Activated T-helper 1 cell treated with anti-CD3 and anti-CD28 coated beads, Interleukin-12 subunit alpha, Interleukin-12 subunit beta, Interleukin-2, Interleukin-4 antibody, amounts not matched to agents 30 ng/mL and 10 ng/mL and 1 ng/mL, durations not matched to agents 14 hours and 24 hours and 36 hours (primary cell): Measurements from ENCODE around the gene P4HA1. TPM values are rescaled to one million over a fixed set of nuclear protein-coding genes. Genes with fewer than 3 reads are reported as not detected.
A peak's percentile ranks its signal among the peaks of the same experiment; 100 is the strongest.
"Not testable (repeated sequence)": the region's sequence is repeated elsewhere in the genome, so short reads cannot be mapped to it uniquely, and the experiment has no call there.

Experiments used
- DNase-seq: peaks from one replicate; pipeline ENCODE4 v3.0.0; 2021; ENCODE audit warnings: low spot score
- H3K27ac Mint-ChIP-seq: one replicate; pipeline ENCODE4 v1.8.0; 2021; ENCODE audit warnings: mild to moderate bottlenecking, mixed read lengths
- H3K27me3 Mint-ChIP-seq: one replicate; pipeline ENCODE4 v1.8.0; 2022; ENCODE audit warnings: mild to moderate bottlenecking, moderate library complexity, mixed read lengths; ENCODE audit not compliant: insufficient read depth
- H3K36me3 Mint-ChIP-seq: one replicate; pipeline ENCODE4 v1.8.0; 2021; ENCODE audit warnings: low read depth, mixed read lengths
- H3K4me1 Mint-ChIP-seq: one replicate; pipeline ENCODE4 v1.8.0; 2021; ENCODE audit warnings: low read depth, mixed read lengths
- H3K4me3 Mint-ChIP-seq: one replicate; pipeline ENCODE4 v1.8.0; 2021; ENCODE audit warnings: mild to moderate bottlenecking, moderate library complexity, mixed read lengths
- H3K9me3 Mint-ChIP-seq: one replicate; pipeline ENCODE4 v1.8.0; 2021; ENCODE audit warnings: mixed read lengths
- intact Hi-C: fragments of 100-400 bp; cut with micrococcal nuclease; formaldehyde crosslinking; loops from one replicate; pipeline ENCODE4 v1.15.1; 2024
- total RNA-seq: library from RNA; stranded (reverse); gene quantifications from 2 replicates; pipeline ENCODE4 v1.2.3, GENCODE V29; 2022

P4HA1 gene
- total RNA-seq, 1 donor from 2014 or later = 52.8 TPM

GRCh38 chr10:73058057-73058591, 38.5 kb downstream of the P4HA1 start:
- intact Hi-C loops = no loop called here
- H3K9me3 Mint-ChIP-seq = no peaks in the 10 kb centered on the region
- DNase-seq = no peak
- H3K36me3 Mint-ChIP-seq = peaks cover 41% of the 10 kb centered on the region
- H3K27me3 Mint-ChIP-seq = no peaks in the 10 kb centered on the region
- peaks cover 19% of the 10 kb centered on the region for H3K4me1 Mint-ChIP-seq
- H3K27ac Mint-ChIP-seq = no peak overlapping the region
- H3K4me3 Mint-ChIP-seq = no peak overlapping the region

GRCh38 chr10:73054286-73054685, 42.4 kb downstream of the P4HA1 start:
- H3K27ac Mint-ChIP-seq = peak overlapping the region; percentile 51
- peaks cover 38% of the 10 kb centered on the region for H3K36me3 Mint-ChIP-seq
- no peak overlapping the region for H3K4me3 Mint-ChIP-seq
- H3K4me1 Mint-ChIP-seq = peaks cover 7% of the 10 kb centered on the region
- no peak for DNase-seq
- intact Hi-C loops = no loop called here
- H3K27me3 Mint-ChIP-seq = no peaks in the 10 kb centered on the region
- H3K9me3 Mint-ChIP-seq = no peaks in the 10 kb centered on the region

GRCh38 chr10:73053275-73053674, 43.4 kb downstream of the P4HA1 start:
- H3K27ac Mint-ChIP-seq = no peak overlapping the region
- intact Hi-C loops = no loop called here
- H3K4me3 Mint-ChIP-seq = no peak overlapping the region
- DNase-seq = no peak
- H3K4me1 Mint-ChIP-seq = peaks cover 7% of the 10 kb centered on the region
- peaks cover 32% of the 10 kb centered on the region for H3K36me3 Mint-ChIP-seq
- H3K9me3 Mint-ChIP-seq = no peaks in the 10 kb centered on the region
- no peaks in the 10 kb centered on the region for H3K27me3 Mint-ChIP-seq

- no peak for DNase-seq
- Mint-ChIP-seq H3K4me3 (no peak overlapping the region), H3K9me3 (no peaks in the 10 kb centered on the region), H3K27me3 (no peaks in the 10 kb centered on the region), H3K36me3 (peaks cover 32% of the 10 kb centered on the region), H3K4me1 (peaks cover 12% of the 10 kb centered on the region), H3K27ac (no peak overlapping the region)
- intact Hi-C loops = no loop called here
These were observed 52.0 kb downstream of the P4HA1 start for GRCh38 chr10:73044378-73045285.

GRCh38 chr10:73043766-73044377, 52.8 kb downstream of the P4HA1 start:
- peaks cover 32% of the 10 kb centered on the region for H3K36me3 Mint-ChIP-seq

GRCh38 chr10:73043319-73043718, 53.3 kb downstream of the P4HA1 start:
- no peak for DNase-seq
- H3K36me3 Mint-ChIP-seq = peaks cover 32% of the 10 kb centered on the region
- H3K9me3 Mint-ChIP-seq = no peaks in the 10 kb centered on the region
- peaks cover 12% of the 10 kb centered on the region for H3K4me1 Mint-ChIP-seq
- no peaks in the 10 kb centered on the region for H3K27me3 Mint-ChIP-seq
- H3K27ac Mint-ChIP-seq = no peak overlapping the region
- no peak overlapping the region for H3K4me3 Mint-ChIP-seq
- intact Hi-C loops = no loop called here

More at GRCh38 chr10:73043766-73044377, 52.8 kb downstream of the P4HA1 start:
- intact Hi-C loops = no loop called here
- no peak for DNase-seq
- Mint-ChIP-seq H3K4me3 (no peak overlapping the region), H3K4me1 (peaks cover 12% of the 10 kb centered on the region), H3K27ac (no peak overlapping the region), H3K9me3 (no peaks in the 10 kb centered on the region), H3K27me3 (no peaks in the 10 kb centered on the region)

GRCh38 chr10:73042130-73042529, 54.5 kb downstream of the P4HA1 start:
- Mint-ChIP-seq H3K36me3 (peaks cover 34% of the 10 kb centered on the region), H3K4me3 (no peak overlapping the region), H3K4me1 (peaks cover 12% of the 10 kb centered on the region), H3K27me3 (no peaks in the 10 kb centered on the region), H3K9me3 (no peaks in the 10 kb centered on the region), H3K27ac (no peak overlapping the region)
- DNase-seq = no peak
- intact Hi-C loops = no loop called here

- Mint-ChIP-seq H3K4me3 (no peak overlapping the region), H3K9me3 (no peaks in the 10 kb centered on the region), H3K27me3 (no peaks in the 10 kb centered on the region), H3K4me1 (peaks cover 5% of the 10 kb centered on the region), H3K27ac (no peak overlapping the region), H3K36me3 (peaks cover 25% of the 10 kb centered on the region)
- intact Hi-C loops = no loop called here
- DNase-seq = no peak
These were observed 57.0 kb downstream of the P4HA1 start for GRCh38 chr10:73039635-73040034.

- H3K4me3 Mint-ChIP-seq, intact Hi-C loops, H3K9me3 Mint-ChIP-seq, H3K27me3 Mint-ChIP-seq, H3K4me1 Mint-ChIP-seq, H3K27ac Mint-ChIP-seq, DNase-seq: not testable (repeated sequence)
- H3K36me3 Mint-ChIP-seq = peaks cover 27% of the 10 kb centered on the region
These were observed 60.4 kb downstream of the P4HA1 start for GRCh38 chr10:73036285-73036684.

DNA sequence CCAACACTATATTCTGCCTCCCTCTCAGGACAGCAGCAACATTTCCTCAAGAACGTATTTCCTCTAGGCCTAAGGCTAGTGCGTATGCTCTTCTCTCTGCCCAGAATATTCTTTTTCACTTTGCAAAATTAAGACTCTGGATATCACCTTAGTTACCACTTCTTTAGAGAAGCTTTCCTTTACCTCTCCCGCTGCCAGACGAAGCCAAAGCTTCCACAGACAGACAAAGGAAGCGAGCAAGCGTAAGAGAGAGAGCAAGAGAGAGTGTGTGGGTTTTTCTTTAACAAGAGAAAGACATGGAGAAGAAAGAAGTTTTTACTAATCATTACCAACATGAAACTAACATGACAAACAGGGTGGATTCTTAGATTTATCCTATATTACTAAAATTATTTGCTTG, 64.1 kb downstream of the P4HA1 start:
- DNase-seq = no peak
- no peak overlapping the region for H3K4me3 Mint-ChIP-seq
- H3K27me3 Mint-ChIP-seq = no peaks in the 10 kb centered on the region
- H3K9me3 Mint-ChIP-seq = no peaks in the 10 kb centered on the region
- H3K27ac Mint-ChIP-seq = peak overlapping the region; percentile 19
- H3K4me1 Mint-ChIP-seq = peaks cover 8% of the 10 kb centered on the region
- intact Hi-C loops = no loop called here
- peaks cover 33% of the 10 kb centered on the region for H3K36me3 Mint-ChIP-seq

DNA sequence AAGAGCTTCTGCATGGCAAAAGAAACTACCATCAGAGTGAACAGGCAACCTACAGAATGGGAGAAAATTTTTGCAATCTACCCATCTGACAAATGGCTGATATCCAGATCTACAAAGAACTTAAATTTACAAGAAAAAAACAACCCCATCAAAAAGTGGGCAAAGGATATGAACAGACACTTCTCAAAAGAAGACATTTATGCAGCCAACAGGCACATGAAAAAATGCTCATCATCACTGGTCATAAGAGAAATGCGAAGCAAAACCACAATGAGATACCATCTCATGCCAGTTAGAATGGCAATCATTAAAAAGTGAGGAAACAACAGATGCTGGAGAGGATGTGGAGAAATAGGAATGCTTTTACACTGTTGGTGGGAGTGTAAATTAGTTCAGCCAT, 70.0 kb downstream of the P4HA1 start:
- H3K9me3 Mint-ChIP-seq, intact Hi-C loops, H3K27me3 Mint-ChIP-seq, H3K27ac Mint-ChIP-seq, H3K4me3 Mint-ChIP-seq, DNase-seq: not testable (repeated sequence)
- peaks cover 40% of the 10 kb centered on the region for H3K4me1 Mint-ChIP-seq
- peaks cover 50% of the 10 kb centered on the region for H3K36me3 Mint-ChIP-seq

GRCh38 chr10:73023455-73024070, 73.1 kb downstream of the P4HA1 start:
- peaks cover 60% of the 10 kb centered on the region for H3K4me1 Mint-ChIP-seq
- not testable (repeated sequence) for H3K4me3 Mint-ChIP-seq, H3K9me3 Mint-ChIP-seq, DNase-seq, H3K27me3 Mint-ChIP-seq
- H3K36me3 Mint-ChIP-seq = peaks cover 63% of the 10 kb centered on the region
- H3K27ac Mint-ChIP-seq = peak overlapping the region; percentile 91
- intact Hi-C loops = loop anchor here (1.0 kb wide), 1 partner anchor 38 kb away; no protein-coding TSS in a partner anchor

DNA sequence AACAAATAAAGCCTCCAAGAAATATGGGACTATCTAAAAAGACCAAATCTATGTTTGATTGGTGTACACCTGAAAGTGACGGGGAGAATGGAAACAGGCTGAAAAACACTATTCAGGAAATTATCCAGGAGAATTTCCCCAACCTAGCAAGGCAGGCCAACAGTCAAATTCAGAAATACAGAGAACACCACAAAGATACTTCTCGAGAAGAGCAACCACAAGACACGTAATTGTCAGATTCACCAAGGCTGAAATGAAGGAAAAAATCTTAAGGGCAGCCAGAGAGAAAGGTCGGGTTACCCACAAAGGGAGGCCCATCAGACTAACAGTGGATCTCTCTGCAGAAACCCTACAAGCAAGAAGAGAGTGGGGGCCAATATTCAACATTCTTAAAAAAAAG, 73.7 kb downstream of the P4HA1 start:
- intact Hi-C loops = loop anchor here (1.0 kb wide), 1 partner anchor 38 kb away; no protein-coding TSS in a partner anchor
- DNase-seq, H3K4me3 Mint-ChIP-seq, H3K9me3 Mint-ChIP-seq, H3K27me3 Mint-ChIP-seq: not testable (repeated sequence)
- Mint-ChIP-seq H3K36me3 (peaks cover 61% of the 10 kb centered on the region), H3K27ac (peak overlapping the region; percentile 50), H3K4me1 (peaks cover 60% of the 10 kb centered on the region)
